Spleen (tissue), 11 donors: ENCODE data around the gene CDK2. TPM values are rescaled to one million over a fixed set of nuclear protein-coding genes. Genes with fewer than 3 reads are reported as not detected.

Source experiments
- DNase-seq: peaks from one replicate; pipeline ENCODE4 v3.0.0-alpha.2; 2020
- H3K27ac ChIP-seq, 8 donors: fragments of 200-600 bp; sonication (generic) in 7 of 8; 1 replicate in 4 of 8; 2 replicates in 4 of 8; pipeline versions ENCODE4 v1.5.0 to v1.8.0; 2016 to 2021; ENCODE audit warnings: inconsistent platforms in 4 of 8, mild to moderate bottlenecking in 4 of 8, moderate library complexity in 1 of 8
- H3K27me3 ChIP-seq, 7 donors: fragments of 200-600 bp; sonication (generic) in 6 of 7; replicated peaks in 1 of 7; 1 replicate in 4 of 7; 2 replicates in 3 of 7; pipeline versions ENCODE4 v1.5.0 to v1.8.0; 2016 to 2021; ENCODE audit warnings: inconsistent platforms in 3 of 7, mild to moderate bottlenecking in 1 of 7
- H3K36me3 ChIP-seq, 6 donors: fragments of 200-600 bp; sonication (generic) in 5 of 6; 1 replicate in 4 of 6; 2 replicates in 2 of 6; pipeline versions ENCODE4 v1.5.0 to v1.8.0; 2016 to 2021; ENCODE audit warnings: inconsistent platforms in 2 of 6
- H3K4me1 ChIP-seq, 6 donors: fragments of 200-600 bp; sonication (generic) in 5 of 6; 1 replicate in 3 of 6; 2 replicates in 3 of 6; pipeline versions ENCODE4 v1.5.0 to v1.8.0; 2016 to 2021; ENCODE audit warnings: inconsistent platforms in 3 of 6
- H3K4me3 ChIP-seq, 8 donors: fragments of 200-600 bp; sonication (generic) in 7 of 8; 1 replicate in 4 of 8; 2 replicates in 4 of 8; pipeline versions ENCODE4 v1.5.0 to v1.8.0; 2016 to 2021; ENCODE audit warnings: inconsistent platforms in 4 of 8, mild to moderate bottlenecking in 4 of 8, moderate library complexity in 2 of 8
- H3K9me3 ChIP-seq, 8 donors: fragments of 200-600 bp; sonication (generic) in 7 of 8; 1 replicate in 4 of 8; 2 replicates in 4 of 8; pipeline versions ENCODE4 v1.5.0 to v1.8.0; 2016 to 2021; ENCODE audit warnings: inconsistent platforms in 4 of 8
- CTCF ChIP-seq, 11 experiments: fragments of 200-600 bp in 7 of 11; fragments of 450-650 bp in 4 of 11; sonication (generic) in 4 of 11; IDR thresholded peaks in 8 of 11; conservative IDR thresholded peaks in 3 of 11; 1 replicate in 7 of 11; 2 replicates in 4 of 11; pipeline versions ENCODE4 v1.4.0 to v1.8.0; 2016 to 2021; ENCODE audit warnings: antibody characterized with exemption in 11 of 11, inconsistent platforms in 4 of 11, mild to moderate bottlenecking in 1 of 11
- POLR2A ChIP-seq, 3 donors: fragments of 450-650 bp; IDR thresholded peaks; one replicate each; pipeline ENCODE4 v1.5.1; 2017; ENCODE audit warnings: antibody characterized with exemption in 3 of 3, mild to moderate bottlenecking in 1 of 3
- POLR2AphosphoS5 ChIP-seq, 3 donors: sonication (generic); formaldehyde crosslinking; IDR thresholded peaks; one replicate each; pipeline ENCODE4 v1.5.1; 2017; ENCODE audit warnings: antibody characterized with exemption in 3 of 3
- WGBS, 5 donors: extraction: QIAGEN DNeasy Blood & Tissue Kit in 3 of 5; methylation state at CpG; one replicate each; pipeline versions ENCODE4 v1.1.5 to v1.1.7; 2013 to 2018; 5-methylcytosine and 5-hydroxymethylcytosine counted together
- intact Hi-C: fragments of 100-400 bp; cut with DNase I; formaldehyde crosslinking; loops from one replicate; pipeline ENCODE4 v1.15.0; 2023; ENCODE audit warnings: low total_unique reads
- polyA plus RNA-seq, 3 donors: library from polyadenylated mRNA; stranded (reverse); fragments of 200-250 nt; gene quantifications; one replicate each; pipeline ENCODE4 v1.2.1, GENCODE V29; 2013
- total RNA-seq, 7 donors: library from RNA; depleted of rRNA in 3 of 7; stranded (reverse); fragments of >200 nt in 3 of 7; fragmentation: NEBNext Ultra II Directional in 4 of 7; extraction: Animal tissue kit (Norgen Biotek cat#: 25700) in 4 of 7; gene quantifications; one replicate each; pipeline versions ENCODE4 v1.1.0 to v1.2.1, GENCODE V29; 2016 to 2021
- donor health status: healthy with polysubstance abuse.
- donor health status: DM: no; HTN: no; CAD: no; lungs with moderate emphysema.
- donor health status: DM: no; HTN: no; CAD: no.
- donor health status: Bipolar disorder and iron deficiency.
- donor health status: healthy.
- donor health status: DM: no; HTN: no; CAD: no.
- donor health status: DM: yes; HTN: yes; CAD: no.

Gene CDK2
- total and polyA plus RNA-seq, 10 donors = 11.9 to 46.6 (median 26.5) TPM

DNA sequence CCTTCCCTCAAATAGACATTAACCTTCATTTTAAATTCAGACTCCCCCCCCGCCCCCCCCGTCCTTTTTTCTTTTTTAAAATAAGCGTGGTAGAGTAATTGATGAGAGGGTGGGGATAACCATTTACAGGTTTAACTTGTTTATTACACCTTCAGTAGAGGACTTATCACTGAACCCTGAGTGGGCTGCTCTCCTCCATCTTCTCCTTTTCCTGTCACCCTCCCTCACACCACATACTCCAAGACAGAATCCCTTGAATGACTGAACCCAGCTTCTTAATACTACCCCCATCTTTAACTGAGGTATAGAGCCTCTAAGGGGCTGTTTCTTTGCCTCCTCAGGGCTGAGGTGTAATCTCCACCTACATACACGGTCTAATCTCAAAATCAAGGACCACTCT, 50.6 kb downstream of the CDK2 start:
- intact Hi-C loops = no loop called here
- H3K4me1 ChIP-seq = peaks cover 5 to 25% (median 19%) of the 10 kb centered on the region in 6 donors

DNA sequence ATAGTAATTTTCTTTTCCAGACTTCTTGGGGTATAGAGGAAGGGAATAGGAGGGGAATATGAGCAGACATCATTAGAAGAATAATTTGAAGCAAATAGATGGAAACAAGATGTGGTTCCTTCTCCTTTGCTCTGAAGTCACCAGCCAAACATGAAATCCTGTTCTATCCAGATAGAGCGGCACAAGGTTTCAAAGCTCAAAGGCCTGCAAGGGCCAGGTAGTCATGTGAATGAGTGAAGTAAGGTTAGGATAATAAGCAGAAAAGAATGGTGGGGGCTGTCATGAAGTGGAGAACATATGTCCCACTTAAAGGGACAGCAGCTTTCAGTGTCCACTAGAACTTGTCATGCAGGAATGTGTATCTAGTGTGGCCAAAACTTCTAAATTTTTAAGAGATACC, 51.7 kb downstream of the CDK2 start:
- TF ChIP-seq POLR2A (IDR thresholded peaks at IDR 0.05) = no peak
- TF ChIP-seq CTCF (IDR thresholded peaks at IDR 0.05 in 8 of 11, conservative IDR thresholded peaks at IDR 0.05 in 3 of 11) = no peak
- TF ChIP-seq POLR2AphosphoS5 (IDR thresholded peaks at IDR 0.05) = no peak
- H3K27me3 ChIP-seq = no peaks in the 10 kb centered on the region
- no peaks in the 10 kb centered on the region for H3K9me3 ChIP-seq
- DNase-seq = no peak
- H3K36me3 ChIP-seq = peaks cover 0 to 8% (median 0%) of the 10 kb centered on the region in 6 donors
- peaks cover 5 to 33% (median 21%) of the 10 kb centered on the region in 6 donors for H3K4me1 ChIP-seq
- H3K27ac ChIP-seq = no peak overlapping the region
- 89 to 100% (median 96%) methylated on average over 1 of the region's 1 CpG for WGBS, 5 donors
- intact Hi-C loops = no loop called here
- H3K4me3 ChIP-seq = no peak overlapping the region

More for the DNA sequence above, 50.6 kb downstream of the CDK2 start:
- H3K27me3 ChIP-seq = no peaks in the 10 kb centered on the region
- H3K4me3 ChIP-seq = no peak overlapping the region
- peaks cover 0 to 8% (median 0%) of the 10 kb centered on the region in 6 donors for H3K36me3 ChIP-seq
- H3K27ac ChIP-seq = no peak overlapping the region
- TF ChIP-seq POLR2A (IDR thresholded peaks at IDR 0.05) (no peak), CTCF (IDR thresholded peaks at IDR 0.05 in 8 of 11, conservative IDR thresholded peaks at IDR 0.05 in 3 of 11) (no peak), POLR2AphosphoS5 (IDR thresholded peaks at IDR 0.05) (no peak)
- no peak for DNase-seq
- 86 to 99% (median 93%) methylated on average over 4 of the region's 4 CpGs for WGBS, 5 donors
- H3K9me3 ChIP-seq = no peaks in the 10 kb centered on the region

GRCh38 chr12:56020423-56021184, 54.0 kb downstream of the CDK2 start, which contains the start of gene IKZF4:
TSS of gene IKZF4 (plus strand) at chr12:56021043. CDS start at chr12:56021494, 451 bp downstream.
- Histone ChIP-seq H3K27me3 (no peaks in the 10 kb centered on the region), H3K36me3 (peaks cover 0 to 20% (median 0%) of the 10 kb centered on the region in 6 donors), H3K4me3 (peak within 1 kb of the TSS in 6 of 8 donors; percentile 23 to 61 (median 26)), H3K9me3 (no peaks in the 10 kb centered on the region), H3K27ac (peak within 1 kb of the TSS in 7 of 8 donors; percentile 36 to 73 (median 61)), H3K4me1 (peaks cover 5 to 37% (median 21%) of the 10 kb centered on the region in 6 donors)
- intact Hi-C loops = no loop called here
- TF ChIP-seq POLR2A (IDR thresholded peaks at IDR 0.05) (no peak), CTCF (IDR thresholded peaks at IDR 0.05 in 8 of 11, conservative IDR thresholded peaks at IDR 0.05 in 3 of 11) (no peak), POLR2AphosphoS5 (IDR thresholded peaks at IDR 0.05) (no peak)
- WGBS, 5 donors = 17 to 29% (median 18%) methylated on average over 6 to 10 of the region's 10 CpGs
- no peak for DNase-seq

DNA sequence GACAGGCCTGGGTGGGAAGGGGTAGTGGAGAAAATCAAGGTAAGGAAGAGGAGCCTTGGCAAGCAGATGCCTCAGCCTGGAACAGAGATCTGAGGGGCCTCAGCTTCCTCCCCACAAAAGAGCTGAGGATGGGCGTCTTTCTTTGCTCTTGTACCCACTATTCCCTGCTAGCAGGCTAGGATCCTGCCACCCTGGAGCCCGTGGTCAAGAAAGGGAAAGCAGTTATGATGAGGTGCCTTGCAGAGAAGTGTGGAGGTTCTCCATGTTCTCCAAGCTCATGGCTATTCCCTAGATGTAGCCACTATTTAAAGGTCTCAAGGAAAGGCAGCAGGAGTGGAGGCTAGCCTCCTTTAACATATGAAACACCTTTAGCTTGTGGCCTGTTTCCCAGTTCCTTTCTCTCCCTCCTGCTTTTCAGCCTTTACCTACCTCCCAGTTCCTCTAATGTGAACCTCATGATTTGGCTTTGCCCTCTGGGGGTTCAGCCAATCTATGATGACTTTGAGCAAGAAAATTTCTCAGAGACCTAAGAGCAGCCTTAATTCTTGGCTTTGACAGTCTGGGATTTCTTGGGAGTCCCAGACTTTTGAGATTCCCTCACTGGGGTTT, 55.4 kb downstream of the CDK2 start:
- WGBS, 5 donors = 25 to 36% (median 32%) methylated on average over 2 of the region's 2 CpGs
- H3K27ac ChIP-seq = peak overlapping the region in 5 of 8 donors; percentile 27 to 73 (median 71)
- H3K4me1 ChIP-seq = peaks cover 5 to 37% (median 21%) of the 10 kb centered on the region in 6 donors
- peaks cover 0 to 32% (median 0%) of the 10 kb centered on the region in 6 donors for H3K36me3 ChIP-seq
- TF ChIP-seq CTCF (IDR thresholded peaks at IDR 0.05 in 8 of 11, conservative IDR thresholded peaks at IDR 0.05 in 3 of 11) = no peak
- no peak for TF ChIP-seq POLR2A (IDR thresholded peaks at IDR 0.05)
- no peak for TF ChIP-seq POLR2AphosphoS5 (IDR thresholded peaks at IDR 0.05)
- peak overlapping the region in 1 of 8 donors; percentile 61 for H3K4me3 ChIP-seq
- no peak for DNase-seq
- H3K9me3 ChIP-seq = no peaks in the 10 kb centered on the region
- no peaks in the 10 kb centered on the region for H3K27me3 ChIP-seq
- intact Hi-C loops = no loop called here
